Activated T-cell treated with anti-CD3 and anti-CD28 coated beads, Interleukin-2, amount 50 U/mL, for 72 hours (primary cell): ENCODE results near the gene MYRIP. TPM values are rescaled to one million over a fixed set of nuclear protein-coding genes. Genes with fewer than 3 reads are reported as not detected.

Source experiments
- ATAC-seq, 2 donors: fragments of 150-1000 bp; cut with Tn5 transposase; replicated peaks in 1 of 2; 2 replicates each; pipeline ENCODE4 v1.10.0; 2021; ENCODE audit warnings: moderate library complexity in 2 of 2, mild to moderate bottlenecking in 1 of 2
- DNase-seq, 2 donors: peaks; one replicate each; pipeline ENCODE4 v3.0.0; 2021 to 2022; ENCODE audit warnings: mixed read lengths in 1 of 2
- H3K27ac Mint-ChIP-seq: one replicate; pipeline ENCODE4 v1.8.0; 2022; ENCODE audit warnings: mild to moderate bottlenecking, moderate library complexity, mixed read lengths
- H3K27me3 Mint-ChIP-seq: one replicate; pipeline ENCODE4 v1.8.0; 2022; ENCODE audit warnings: low read depth, mixed read lengths
- H3K36me3 Mint-ChIP-seq, 2 donors: one replicate each; pipeline ENCODE4 v1.8.0; 2022; ENCODE audit warnings: mixed read lengths in 2 of 2, mild to moderate bottlenecking in 1 of 2; ENCODE audit not compliant: insufficient read depth in 2 of 2
- H3K4me1 Mint-ChIP-seq: one replicate; pipeline ENCODE4 v1.8.0; 2022; ENCODE audit warnings: low read depth, mixed read lengths
- H3K4me3 Mint-ChIP-seq, 2 donors: one replicate each; pipeline ENCODE4 v1.8.0; 2022; ENCODE audit warnings: mild to moderate bottlenecking in 2 of 2, mixed read lengths in 2 of 2, moderate library complexity in 2 of 2
- H3K9me3 Mint-ChIP-seq, 2 donors: one replicate each; pipeline ENCODE4 v1.8.0; 2022; ENCODE audit warnings: mixed read lengths in 2 of 2
- total RNA-seq, 2 donors: library from RNA; stranded (reverse); gene quantifications; one replicate each; pipeline ENCODE4 v1.2.3, GENCODE V29; 2022

MYRIP gene
- total RNA-seq, 2 donors from 2014 or later = not detected

DNA sequence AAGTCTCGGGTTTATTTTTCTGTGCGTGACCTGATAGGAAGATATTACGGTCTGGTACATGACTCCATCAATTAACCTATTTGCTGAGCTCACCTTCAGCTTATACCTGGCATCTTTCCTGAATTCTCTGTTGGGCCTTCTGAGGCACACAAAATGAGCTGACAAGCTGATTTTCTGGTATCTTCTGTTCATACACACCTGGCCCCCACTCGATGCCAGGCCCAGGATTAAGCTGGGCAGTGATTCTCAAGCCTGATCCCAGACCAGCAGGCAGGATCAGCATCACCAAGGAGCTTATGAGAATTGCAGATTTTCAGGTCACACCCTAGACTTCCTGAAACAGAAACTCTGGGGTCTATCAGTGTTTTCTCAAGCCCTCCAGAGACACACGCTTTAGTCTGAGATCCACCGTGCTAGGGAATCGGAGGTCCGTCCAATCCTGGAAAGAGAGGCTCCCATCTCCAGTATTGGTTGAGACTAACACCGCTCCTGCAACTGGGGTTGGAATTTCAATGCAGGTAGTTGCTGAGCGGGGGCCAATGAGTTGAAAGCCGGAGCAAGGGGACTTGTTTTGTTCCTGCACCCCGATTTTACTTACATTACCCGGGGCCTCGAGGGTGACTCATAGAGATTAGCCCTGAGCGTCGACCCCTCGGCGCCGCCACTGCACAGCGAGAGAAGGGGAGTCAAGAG, 499.5 kb downstream of the MYRIP start:
- DNase-seq (no peak), ATAC-seq (no peak)
- Mint-ChIP-seq H3K4me1 (peaks cover 29% of the 10 kb centered on the region), H3K27ac (peak overlapping the region; percentile 100), H3K36me3 (peaks cover 4 to 17% of the 10 kb centered on the region in 2 donors), H3K4me3 (peak overlapping the region; percentile 99), H3K9me3 (no peaks in the 10 kb centered on the region), H3K27me3 (no peaks in the 10 kb centered on the region)

DNA sequence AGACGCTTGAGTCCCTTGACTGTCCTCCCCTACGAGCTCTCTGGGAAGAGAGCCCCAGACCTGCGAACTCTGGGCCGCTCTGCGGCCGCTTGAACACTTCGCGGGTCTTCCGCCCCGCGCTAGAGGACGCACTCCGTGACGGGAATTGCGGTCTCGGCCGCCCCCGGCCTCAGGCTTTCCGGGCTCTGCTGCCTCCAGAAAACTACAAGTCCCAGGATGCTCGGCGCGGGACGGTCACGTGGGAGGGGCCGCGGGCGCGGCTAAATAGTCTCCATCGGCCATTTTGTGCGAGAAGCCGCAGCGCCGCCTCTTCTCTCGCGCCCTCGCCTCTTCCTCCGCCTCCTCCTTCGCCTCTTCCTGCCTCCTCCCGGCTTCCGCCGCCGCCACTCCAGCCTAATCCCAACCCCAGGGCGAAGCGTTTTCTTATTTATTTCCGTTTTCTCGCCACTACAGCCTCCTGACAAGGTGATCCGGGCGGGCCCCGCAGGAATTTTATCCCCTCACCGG, 500.1 kb downstream of the MYRIP start, which contains the start of gene EIF1B:
EIF1B (plus strand) TSS at position 290 of the 507 bp plus-strand sequence. CDS start 235 bp downstream, outside the sequence.
- Mint-ChIP-seq H3K27ac (peak within 1 kb of the TSS; percentile 100), H3K9me3 (no peaks in the 10 kb centered on the region), H3K4me1 (peaks cover 29% of the 10 kb centered on the region), H3K27me3 (no peaks in the 10 kb centered on the region), H3K36me3 (peaks cover 4 to 20% of the 10 kb centered on the region in 2 donors), H3K4me3 (peak within 1 kb of the TSS; percentile 99)
- DNase-seq (peak; percentile 98 to 99), ATAC-seq (peak; percentile 94)
